Large intestine (tissue), 3 donors: ENCODE measurements around the gene GPR3. TPM values are rescaled to one million over a fixed set of nuclear protein-coding genes. Genes with fewer than 3 reads are reported as not detected.
"Not testable (repeated sequence)": the region's sequence is repeated elsewhere in the genome, so short reads cannot be mapped to it uniquely, and the experiment has no call there.

Source experiments
- DNase-seq, 2 donors: peaks; one replicate each; pipeline versions ENCODE4 v3.0.0 to v3.0.0-alpha.2; 2013
- H3K27ac ChIP-seq: one replicate; pipeline ENCODE4 v1.5.1; 2013; ENCODE audit warnings: low read length
- H3K27me3 ChIP-seq: 2 replicates; pipeline ENCODE4 v1.6.1; 2013; ENCODE audit warnings: low read length; ENCODE audit not compliant: control insufficient read depth, insufficient read depth
- H3K36me3 ChIP-seq: 2 replicates; pipeline ENCODE4 v1.6.1; 2013; ENCODE audit warnings: low read length; ENCODE audit not compliant: control insufficient read depth, insufficient read depth
- H3K4me1 ChIP-seq: one replicate; pipeline ENCODE4 v1.6.1; 2013; ENCODE audit warnings: low read length; ENCODE audit not compliant: control insufficient read depth, insufficient read depth
- H3K4me3 ChIP-seq: one replicate; pipeline ENCODE4 v1.5.1; 2013; ENCODE audit warnings: low read length
- H3K9me3 ChIP-seq: one replicate; pipeline ENCODE4 v1.6.1; 2013; ENCODE audit warnings: mild to moderate bottlenecking, low read depth, low read length, moderate library complexity; ENCODE audit not compliant: control insufficient read depth
- WGBS: methylation state at CpG from one replicate; pipeline ENCODE4 v1.1.5; 2013; ENCODE audit warnings: low lambda C conversion rate; ENCODE audit not compliant: insufficient coverage; 5-methylcytosine and 5-hydroxymethylcytosine counted together
- polyA plus RNA-seq: library from polyadenylated mRNA; unstranded; fragments of 120-200 nt; gene quantifications from one replicate; pipeline ENCODE4 v1.2.1, GENCODE V29; 2013

GPR3 gene
- polyA plus RNA-seq, 1 donor, result 0.27 TPM

DNA sequence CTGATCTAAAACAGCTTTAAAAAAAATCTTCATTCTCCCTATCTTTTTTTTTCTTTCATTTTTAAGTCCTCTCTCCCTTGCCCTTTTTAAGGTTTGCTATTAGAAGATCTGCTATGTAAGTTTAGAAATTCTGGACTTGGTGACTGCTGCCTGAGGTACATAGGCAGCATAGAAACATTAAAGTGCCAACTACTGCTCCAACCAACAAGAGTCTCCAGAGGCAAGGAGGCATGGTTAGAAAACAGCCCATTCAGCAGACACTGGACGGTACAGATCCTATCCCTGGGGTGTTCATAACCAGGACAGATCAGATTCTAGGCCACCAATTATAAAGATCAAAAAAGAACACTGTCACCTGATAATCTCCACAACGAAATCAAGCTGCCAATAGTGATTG, 36.6 kb downstream of the GPR3 start:
- Histone ChIP-seq H3K27ac (no peak overlapping the region), H3K9me3 (no peaks in the 10 kb centered on the region), H3K4me3 (no peak overlapping the region), H3K27me3 (no peaks in the 10 kb centered on the region), H3K4me1 (peaks cover 8% of the 10 kb centered on the region), H3K36me3 (peaks cover 34% of the 10 kb centered on the region)
- WGBS, result no CpG with 5 or more reads among the region's 2 CpGs
- no peak for DNase-seq

GRCh38 chr1:27430903-27431600, 38.6 kb downstream of the GPR3 start:
- peaks cover 23% of the 10 kb centered on the region for H3K36me3 ChIP-seq
- H3K4me1 ChIP-seq, result peaks cover 11% of the 10 kb centered on the region
- H3K9me3 ChIP-seq, result no peaks in the 10 kb centered on the region
- H3K27me3 ChIP-seq, result no peaks in the 10 kb centered on the region
- no peak overlapping the region for H3K4me3 ChIP-seq
- H3K27ac ChIP-seq, result no peak overlapping the region
- peak in 1 of 2 donors; percentile 31 for DNase-seq
- no CpG with 5 or more reads among the region's 1 CpG for WGBS

GRCh38 chr1:27431601-27431940, 39.1 kb downstream of the GPR3 start:
- Histone ChIP-seq H3K27ac (no peak overlapping the region), H3K9me3 (no peaks in the 10 kb centered on the region), H3K27me3 (no peaks in the 10 kb centered on the region), H3K4me1 (peaks cover 14% of the 10 kb centered on the region), H3K4me3 (no peak overlapping the region), H3K36me3 (peaks cover 19% of the 10 kb centered on the region)
- WGBS, result no CpG with 5 or more reads among the region's 2 CpGs
- no peak for DNase-seq

DNA sequence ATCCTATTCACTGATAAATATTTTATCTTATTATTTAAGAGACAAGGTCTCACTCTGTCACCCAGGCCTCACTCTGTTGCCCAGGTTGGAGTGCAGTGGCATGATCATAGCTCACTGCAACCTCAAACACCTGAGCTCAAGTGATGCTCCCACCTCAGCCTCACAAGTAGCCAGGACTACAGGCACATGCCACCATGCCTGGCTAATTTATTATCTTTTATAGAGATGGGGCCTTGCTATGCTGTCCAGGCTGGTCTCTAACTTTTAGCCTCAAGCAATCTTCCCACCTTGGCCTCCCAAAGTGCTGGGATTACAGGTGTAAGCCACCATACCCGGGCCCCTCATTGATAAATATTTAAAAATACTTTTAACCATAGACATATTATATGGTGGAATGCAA, 40.3 kb downstream of the GPR3 start:
- peaks cover 20% of the 10 kb centered on the region for H3K4me1 ChIP-seq
- H3K4me3 ChIP-seq, H3K27me3 ChIP-seq, DNase-seq, H3K36me3 ChIP-seq, H3K9me3 ChIP-seq, H3K27ac ChIP-seq: not testable (repeated sequence)
- no CpG with 5 or more reads among the region's 1 CpG for WGBS

DNA sequence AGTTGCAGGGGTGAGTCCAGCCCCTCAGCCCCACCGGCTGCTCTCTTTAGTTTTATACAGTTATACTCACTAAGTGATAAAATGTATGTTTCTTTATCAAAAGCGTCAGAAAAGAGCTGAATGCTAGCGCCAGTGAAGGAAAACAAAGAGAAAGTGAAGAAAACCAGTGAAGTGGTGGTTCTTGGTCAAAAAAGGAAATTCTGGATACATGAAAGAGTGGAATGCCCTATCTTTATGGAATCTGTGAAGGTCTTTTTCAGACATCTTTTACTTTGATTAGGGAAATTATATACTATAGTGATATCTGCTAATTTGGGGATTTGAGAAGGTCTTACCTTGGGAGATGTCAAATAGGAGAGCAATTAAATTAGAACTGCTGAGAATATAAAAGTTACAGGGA, 41.3 kb downstream of the GPR3 start:
- no peaks in the 10 kb centered on the region for H3K27me3 ChIP-seq
- H3K9me3 ChIP-seq, result no peaks in the 10 kb centered on the region
- no peak overlapping the region for H3K27ac ChIP-seq
- no peaks in the 10 kb centered on the region for H3K36me3 ChIP-seq
- H3K4me1 ChIP-seq, result peaks cover 20% of the 10 kb centered on the region
- DNase-seq, result no peak
- WGBS, result no CpG with 5 or more reads among the region's 3 CpGs
- H3K4me3 ChIP-seq, result no peak overlapping the region

GRCh38 chr1:27435566-27436203, 43.3 kb downstream of the GPR3 start:
- WGBS, result no CpG with 5 or more reads among the region's 2 CpGs
- Histone ChIP-seq H3K4me1 (peaks cover 25% of the 10 kb centered on the region), H3K4me3 (no peak overlapping the region)

GRCh38 chr1:27436204-27437159, 44.1 kb downstream of the GPR3 start:
- H3K4me1 ChIP-seq, result peaks cover 25% of the 10 kb centered on the region
- no peaks in the 10 kb centered on the region for H3K9me3 ChIP-seq
- peak overlapping the region; percentile 65 for H3K27ac ChIP-seq
- H3K36me3 ChIP-seq, result peaks cover 5% of the 10 kb centered on the region
- DNase-seq, result peak; percentile 71 to 84
- 88% methylated on average over 1 of the region's 5 CpGs for WGBS
- no peak overlapping the region for H3K4me3 ChIP-seq
- no peaks in the 10 kb centered on the region for H3K27me3 ChIP-seq

More at GRCh38 chr1:27435566-27436203, 43.3 kb downstream of the GPR3 start:
- DNase-seq, result peak in 1 of 2 donors; percentile 31
- Histone ChIP-seq H3K36me3 (peaks cover 2% of the 10 kb centered on the region), H3K27me3 (no peaks in the 10 kb centered on the region), H3K27ac (peak overlapping the region; percentile 65), H3K9me3 (no peaks in the 10 kb centered on the region)

- Histone ChIP-seq H3K27ac (peak overlapping the region; percentile 9), H3K27me3 (no peaks in the 10 kb centered on the region), H3K9me3 (no peaks in the 10 kb centered on the region), H3K4me3 (no peak overlapping the region), H3K4me1 (peaks cover 25% of the 10 kb centered on the region), H3K36me3 (peaks cover 5% of the 10 kb centered on the region)
- DNase-seq, result peak in 1 of 2 donors; percentile 49
- no CpG with 5 or more reads among the region's 1 CpG for WGBS
Measured at GRCh38 chr1:27438621-27439061, 46.2 kb downstream of the GPR3 start.

DNA sequence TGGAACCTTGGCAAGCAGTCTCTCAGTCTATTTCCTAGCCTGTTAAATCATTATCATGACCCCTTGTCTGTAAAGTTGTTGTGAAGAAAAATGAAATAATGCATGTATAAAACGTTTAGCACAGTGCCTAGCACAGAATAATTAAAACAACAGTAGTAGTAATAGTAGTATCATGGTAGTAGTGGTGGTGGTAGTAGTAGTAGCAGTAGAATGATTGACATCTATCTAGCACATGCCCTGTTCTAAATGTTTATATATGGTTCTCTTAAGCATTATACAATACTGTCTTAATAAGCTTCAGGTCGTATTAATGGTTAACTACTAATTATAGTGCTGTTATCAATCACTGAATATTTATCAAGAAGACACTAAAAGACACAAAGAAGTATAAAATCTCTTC, 46.7 kb downstream of the GPR3 start:
- no peaks in the 10 kb centered on the region for H3K27me3 ChIP-seq
- H3K9me3 ChIP-seq, result no peaks in the 10 kb centered on the region
- DNase-seq, result no peak
- H3K27ac ChIP-seq, result peak overlapping the region; percentile 9
- no CpG with 5 or more reads among the region's 2 CpGs for WGBS
- H3K36me3 ChIP-seq, result peaks cover 9% of the 10 kb centered on the region
- H3K4me3 ChIP-seq, result no peak overlapping the region
- H3K4me1 ChIP-seq, result peaks cover 25% of the 10 kb centered on the region

- Histone ChIP-seq H3K4me1 (peaks cover 1% of the 10 kb centered on the region), H3K4me3 (no peak overlapping the region), H3K27ac (no peak overlapping the region), H3K36me3 (peaks cover 19% of the 10 kb centered on the region), H3K27me3 (no peaks in the 10 kb centered on the region), H3K9me3 (no peaks in the 10 kb centered on the region)
- no CpG with 5 or more reads among the region's 1 CpG for WGBS
- DNase-seq, result no peak
Measured at GRCh38 chr1:27444632-27445031, 52.2 kb downstream of the GPR3 start.
